Common myeloid progenitor, CD34-positive (primary cell): ENCODE measurements around the gene RAB22A.
A peak's percentile ranks its signal among the peaks of the same experiment; 100 is the strongest.

Source experiments
- CTCF ChIA-PET: fragments of 350-600 bp; sonication (Branson Sonifier 250); formaldehyde crosslinking; loops from one replicate; lab custom pipeline; 2021; ENCODE audit warnings: antibody characterized with exemption; lab: Charles Lee
- POLR2A ChIA-PET: fragments of 350-600 bp; sonication (Branson Sonifier 250); formaldehyde crosslinking; loops from one replicate; lab custom pipeline; 2021; ENCODE audit warnings: antibody characterized with exemption; lab: Charles Lee
- DNase-seq, 3 donors: peaks; one replicate each; pipeline versions ENCODE4 v3.0.0 to v3.0.0-alpha.2; 2013
- H3K27ac ChIP-seq, 2 experiments: 1 replicate in 1 of 2; 2 replicates in 1 of 2; pipeline ENCODE4 v1.7.0; 2013; ENCODE audit warnings: inconsistent platforms in 2 of 2, low read length in 2 of 2, mild to moderate bottlenecking in 2 of 2, low read depth in 1 of 2, moderate library complexity in 1 of 2; ENCODE audit not compliant: severe bottlenecking in 2 of 2, insufficient read depth in 1 of 2, poor library complexity in 1 of 2
- H3K27me3 ChIP-seq, 5 experiments: replicated peaks in 2 of 5; 1 replicate in 3 of 5; 2 replicates in 2 of 5; pipeline versions ENCODE4 v1.6.1 to v1.7.0; 2013; ENCODE audit warnings: low read length in 4 of 5, mild to moderate bottlenecking in 2 of 5, moderate library complexity in 2 of 5, inconsistent platforms in 1 of 5; ENCODE audit not compliant: insufficient read depth in 5 of 5, control insufficient read depth in 4 of 5
- H3K36me3 ChIP-seq, 4 experiments: 1 replicate in 2 of 4; 2 replicates in 2 of 4; pipeline versions ENCODE4 v1.6.1 to v1.7.0; 2013; ENCODE audit warnings: low read length in 3 of 4, control low read depth in 1 of 4, mild to moderate bottlenecking in 1 of 4; ENCODE audit not compliant: control insufficient read depth in 4 of 4, insufficient read depth in 4 of 4
- H3K4me1 ChIP-seq, 4 experiments: 1 replicate in 3 of 4; 2 replicates in 1 of 4; pipeline versions ENCODE4 v1.6.1 to v1.7.1; 2013; ENCODE audit warnings: low read length in 3 of 4, mild to moderate bottlenecking in 3 of 4, control low read depth in 1 of 4, inconsistent platforms in 1 of 4, moderate library complexity in 1 of 4; ENCODE audit not compliant: control insufficient read depth in 4 of 4, insufficient read depth in 4 of 4; ENCODE audit errors: control extremely low read depth in 1 of 4
- H3K4me3 ChIP-seq, 7 experiments: 1 replicate in 4 of 7; 2 replicates in 3 of 7; pipeline versions ENCODE4 v1.5.1 to v1.7.0; 2013; ENCODE audit warnings: mild to moderate bottlenecking in 7 of 7, low read length in 6 of 7, moderate library complexity in 6 of 7, inconsistent platforms in 2 of 7, low read depth in 2 of 7, control low read depth in 1 of 7; ENCODE audit not compliant: insufficient read depth in 4 of 7, control insufficient read depth in 1 of 7; ENCODE audit errors: extremely low read depth in 1 of 7
- H3K9me3 ChIP-seq, 5 experiments: 1 replicate in 4 of 5; 2 replicates in 1 of 5; pipeline versions ENCODE4 v1.6.1 to v1.7.1; 2013; ENCODE audit warnings: low read length in 4 of 5, mild to moderate bottlenecking in 2 of 5, inconsistent platforms in 1 of 5, low read depth in 1 of 5, moderate library complexity in 1 of 5; ENCODE audit not compliant: control insufficient read depth in 4 of 5, insufficient read depth in 2 of 5; ENCODE audit errors: control extremely low read depth in 1 of 5
- WGBS: methylation state at CpG from one replicate; pipeline ENCODE4 v1.1.5; 2013; ENCODE audit not compliant: insufficient coverage; 5-methylcytosine and 5-hydroxymethylcytosine counted together

The RAB22A gene

DNA sequence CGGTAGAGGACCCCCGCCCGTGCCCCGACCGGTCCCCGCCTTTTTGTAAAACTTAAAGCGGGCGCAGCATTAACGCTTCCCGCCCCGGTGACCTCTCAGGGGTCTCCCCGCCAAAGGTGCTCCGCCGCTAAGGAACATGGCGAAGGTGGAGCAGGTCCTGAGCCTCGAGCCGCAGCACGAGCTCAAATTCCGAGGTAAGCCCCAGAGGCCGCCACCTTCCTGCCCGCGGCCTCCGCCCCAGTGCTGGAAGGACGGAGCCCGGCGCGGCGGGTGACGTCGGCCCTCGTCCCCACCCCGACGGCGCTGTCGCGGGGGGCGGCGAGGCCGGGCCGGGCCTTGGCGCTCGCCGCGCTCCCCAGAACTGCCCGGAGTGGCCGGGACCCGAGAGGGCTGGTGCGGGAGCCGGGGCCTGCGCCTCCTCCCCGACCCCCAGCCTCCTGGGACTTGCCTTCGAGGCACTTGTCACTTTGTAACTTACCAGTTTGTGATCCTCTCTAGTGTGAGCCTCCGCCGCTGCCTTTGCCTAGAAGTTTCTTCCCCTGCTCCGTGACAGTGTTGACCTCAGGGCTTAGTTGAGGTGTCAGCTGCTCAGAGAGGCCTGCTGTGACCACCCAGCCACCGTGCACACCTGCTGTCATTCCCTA lies 79.9 kb downstream of the RAB22A start:
- peaks cover 13 to 26% (median 16%) of the 10 kb centered on the region in 4 experiments for H3K4me1 ChIP-seq
- ChIA-PET CTCF (interaction anchor here (1.0 to 1.2 kb wide), 3 partner anchors 53 to 99 kb away, joined by 3 read pairs; no protein-coding TSS in a partner anchor), POLR2A (no interaction called here)
- H3K27ac ChIP-seq = peak overlapping the region; percentile 93 to 97
- no peaks in the 10 kb centered on the region for H3K9me3 ChIP-seq
- peaks cover 0 to 2% (median 0%) of the 10 kb centered on the region in 5 experiments for H3K27me3 ChIP-seq
- peaks cover 0 to 18% (median 5%) of the 10 kb centered on the region in 4 experiments for H3K36me3 ChIP-seq
- peak overlapping the region; percentile 37 to 90 (median 78) for H3K4me3 ChIP-seq
- WGBS = 0% methylated on average over 43 of the region's 56 CpGs
- peak; percentile 36 to 69 (median 53) for DNase-seq

GRCh38 chr20:58389968-58390658 lies 80.6 kb downstream of the RAB22A start:
- Histone ChIP-seq H3K4me1 (peaks cover 13 to 26% (median 16%) of the 10 kb centered on the region in 4 experiments), H3K36me3 (peaks cover 0 to 18% (median 5%) of the 10 kb centered on the region in 4 experiments), H3K27me3 (no peaks in the 10 kb centered on the region), H3K9me3 (no peaks in the 10 kb centered on the region), H3K4me3 (peak overlapping the region; percentile 37 to 90 (median 78)), H3K27ac (peak overlapping the region; percentile 93 to 97)
- CTCF ChIA-PET = interaction anchor here (1.0 to 1.9 kb wide), 2 partner anchors 15 to 99 kb away, joined by 3 to 6 read pairs; no protein-coding TSS in a partner anchor
- POLR2A ChIA-PET = no interaction called here
- no peak for DNase-seq
- 80% methylated on average over 11 of the region's 17 CpGs for WGBS

DNA sequence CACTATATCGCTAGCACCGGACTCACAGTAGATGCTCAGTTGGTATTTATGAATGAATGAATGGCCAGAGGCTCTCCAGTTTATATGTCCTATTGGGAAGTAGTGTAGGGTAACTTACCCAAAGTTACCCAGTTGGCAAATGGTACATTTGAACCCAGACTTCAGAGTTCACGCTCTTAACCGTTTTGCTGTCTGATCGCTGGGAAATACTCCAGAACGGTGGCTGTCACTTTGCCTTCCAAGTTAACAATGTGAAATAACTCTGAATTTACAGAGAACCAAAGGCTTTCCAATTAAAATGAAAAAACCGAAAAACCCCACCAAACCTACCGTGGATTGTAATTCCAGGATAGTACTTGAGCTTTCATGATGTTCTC lies 81.1 kb downstream of the RAB22A start:
- Histone ChIP-seq H3K36me3 (peaks cover 0 to 18% (median 5%) of the 10 kb centered on the region in 4 experiments), H3K9me3 (no peaks in the 10 kb centered on the region), H3K27me3 (no peaks in the 10 kb centered on the region), H3K4me1 (peaks cover 13 to 26% (median 16%) of the 10 kb centered on the region in 4 experiments), H3K27ac (peak overlapping the region in 1 of 2 experiments; percentile 93), H3K4me3 (peak overlapping the region in 2 of 7 experiments; percentile 88 to 90)
- ChIA-PET CTCF (interaction anchor here (0.7 to 1.9 kb wide), 3 partner anchors 9 to 161 kb away, joined by 3 to 6 read pairs (median 4); no protein-coding TSS in a partner anchor), POLR2A (no interaction called here)
- no peak for DNase-seq
- 100% methylated on average over 2 of the region's 8 CpGs for WGBS

GRCh38 chr20:58392286-58392685 lies 82.8 kb downstream of the RAB22A start:
- WGBS = 75% methylated on average over 2 of the region's 4 CpGs
- no peak overlapping the region for H3K4me3 ChIP-seq
- no peaks in the 10 kb centered on the region for H3K27me3 ChIP-seq
- peaks cover 13 to 26% (median 16%) of the 10 kb centered on the region in 4 experiments for H3K4me1 ChIP-seq
- no peak overlapping the region for H3K27ac ChIP-seq
- H3K36me3 ChIP-seq = peaks cover 0 to 24% (median 5%) of the 10 kb centered on the region in 4 experiments
- POLR2A ChIA-PET = no interaction called here
- CTCF ChIA-PET = no interaction called here
- no peak for DNase-seq
- no peaks in the 10 kb centered on the region for H3K9me3 ChIP-seq

GRCh38 chr20:58393299-58393698 lies 83.8 kb downstream of the RAB22A start:
- 100% methylated on average over 1 of the region's 3 CpGs for WGBS
- POLR2A ChIA-PET = no interaction called here
- Histone ChIP-seq H3K4me1 (peaks cover 10 to 26% (median 16%) of the 10 kb centered on the region in 4 experiments), H3K4me3 (no peak overlapping the region), H3K36me3 (peaks cover 0 to 32% (median 7%) of the 10 kb centered on the region in 4 experiments), H3K27ac (no peak overlapping the region), H3K27me3 (no peaks in the 10 kb centered on the region), H3K9me3 (no peaks in the 10 kb centered on the region)
- CTCF ChIA-PET = interaction anchor here (0.7 kb wide), 1 partner anchor 156 kb away, joined by 3 read pairs; no protein-coding TSS in a partner anchor
- DNase-seq = no peak

- POLR2A ChIA-PET = no interaction called here
- CTCF ChIA-PET = no interaction called here
- peaks cover 8 to 21% (median 11%) of the 10 kb centered on the region in 4 experiments for H3K4me1 ChIP-seq
These were observed 85.3 kb downstream of the RAB22A start for GRCh38 chr20:58394801-58395200.

More at GRCh38 chr20:58394801-58395200, 85.3 kb downstream of the RAB22A start:
- no peak overlapping the region for H3K27ac ChIP-seq
- no peak overlapping the region for H3K4me3 ChIP-seq
- H3K36me3 ChIP-seq = peaks cover 0 to 33% (median 7%) of the 10 kb centered on the region in 4 experiments
- no peak for DNase-seq
- H3K27me3 ChIP-seq = no peaks in the 10 kb centered on the region
- 100% methylated on average over 1 of the region's 4 CpGs for WGBS
- no peaks in the 10 kb centered on the region for H3K9me3 ChIP-seq
